Measurements from ENCODE around the gene CYTH4. TPM values are rescaled to one million over a fixed set of nuclear protein-coding genes. Genes with fewer than 3 reads are reported as not detected.
A peak's percentile ranks its signal among the peaks of the same experiment; 100 is the strongest.

Gene CYTH4
- total and polyA plus RNA-seq, 2 of the 13 experiments (the other 11 are each of a cell fraction or from before 2014, with no cell fraction given), result not detected

DNA sequence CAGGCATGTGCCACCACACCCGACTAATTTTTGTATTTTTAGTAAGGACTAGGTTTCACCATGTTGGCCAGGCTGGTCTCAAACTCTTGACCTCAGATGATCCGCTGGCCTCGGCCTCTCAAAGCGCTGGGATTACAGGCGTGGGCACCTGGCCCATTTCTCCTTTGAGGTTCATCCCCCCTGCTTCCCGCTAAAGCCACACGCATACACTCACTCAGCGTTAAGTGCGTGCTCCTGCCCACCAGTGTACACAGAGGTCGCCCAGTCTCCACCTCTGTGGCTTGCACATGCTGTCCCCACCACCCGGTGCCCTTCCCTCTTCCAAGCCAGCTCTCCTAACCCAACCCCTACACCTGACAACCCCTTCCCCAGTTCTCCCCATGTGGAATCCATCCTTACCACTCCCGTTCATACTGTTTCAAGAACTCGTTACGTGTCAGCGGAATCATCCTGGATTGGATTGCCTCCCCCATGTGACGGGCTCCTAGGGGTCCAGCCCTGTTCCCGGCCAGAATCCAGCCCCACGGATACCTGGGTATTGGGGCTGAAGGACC, 15.7 kb upstream of the CYTH4 start (continued):
- TF ChIP-seq, protein P1, sequence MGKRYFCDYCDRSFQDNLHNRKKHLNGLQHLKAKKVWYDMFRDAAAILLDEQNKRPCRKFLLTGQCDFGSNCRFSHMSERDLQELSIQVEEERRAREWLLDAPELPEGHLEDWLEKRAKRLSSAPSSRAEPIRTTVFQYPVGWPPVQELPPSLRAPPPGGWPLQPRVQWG (CRISPR knock-in tag; IDR thresholded peaks at IDR 0.05; ENCODE audit: borderline replicate concordance, low read depth), result no peak

GRCh38 chr22:37267135-37267587, 15.1 kb upstream of the CYTH4 start:
- ChIA-PET CTCF (ENCODE audit: low intra/inter-chr PET ratio, low total read pairs) (interaction anchor here (1.6 kb wide), 1 partner anchor 191 kb away, joined by 16 read pairs; no protein-coding TSS in a partner anchor), POLR2A (no interaction called here)
- Histone ChIP-seq H3K9me3 (ENCODE audit: low read length) (peaks cover 9% of the 10 kb centered on the region), H2AFZ (ENCODE audit: low read length) (no peak overlapping the region), H3K4me1 (ENCODE audit: insufficient read depth, low read length) (0 out of 2 replicates have a peak, but pooled peaks cover 6% of the 10 kb centered on the region), H3K4me3 (replicated peaks in 1 of 3; ENCODE audit: insufficient read depth in 1 of 3, low read depth in 2 of 3, low read length in 3 of 3) (peak overlapping the region in 2 of 3 experiments; percentile 18 to 56; a peak in 3 of 6 replicates), H3K9ac (ENCODE audit: insufficient read depth, low read depth, low read length) (peak overlapping the region; percentile 29; the same call in 1 of the 2 replicates), H3K27me3 (ENCODE audit: control insufficient read depth in 1 of 2, insufficient read depth in 2 of 2, low read length in 2 of 2) (peaks cover 1 to 43% of the 10 kb centered on the region in 2 experiments; a peak in 4 of 5 replicates), H3K27ac (ENCODE audit: extremely low read length, insufficient read depth, low read length) (no peak overlapping the region), H3K36me3 (replicated peaks in 1 of 2; ENCODE audit: control insufficient read depth in 1 of 2, insufficient read depth in 2 of 2, low read length in 2 of 2) (no peaks in the 10 kb centered on the region), H3K79me2 (ENCODE audit: insufficient read depth, low read length) (no peaks in the 10 kb centered on the region), H3K4me2 (ENCODE audit: low read depth, low read length) (peak overlapping the region; percentile 66), H4K20me1 (ENCODE audit: insufficient read depth, low read length) (no peaks in the 10 kb centered on the region)
- ATAC-seq (peak; percentile 89), DNase-seq (ENCODE audit: low spot score) (no peak), FAIRE-seq (no peak)
- 12% methylated on average over 14 of the region's 22 CpGs for WGBS (ENCODE audit: low lambda C conversion rate)
- intact Hi-C loops (cut with micrococcal nuclease; ENCODE audit: unreplicated experiment), result loop anchor here (5.0 kb wide), 1 partner anchor 190 kb away; no protein-coding TSS in a partner anchor
- BruUV-seq (replicated peaks), result no TSS peak
- in situ Hi-C loops (cut with HindIII; ENCODE audit: extremely low pct_ligation_motif_present, low pct_unique_long_range_greater_than_20kb), result no loop called here
- 0 out of 2 replicates have a peak, but pooled peaks have one; percentile 35 for TF ChIP-seq MAZ (IDR thresholded peaks at IDR 0.05; ENCODE audit: borderline replicate concordance, low read depth, low read length)
- no peak for TF ChIP-seq MAZ (CRISPR knock-in tag; IDR thresholded peaks at IDR 0.05; ENCODE audit: low read depth)
- no peak for TF ChIP-seq ZNF484 (CRISPR knock-in tag; IDR thresholded peaks at IDR 0.05; ENCODE audit: borderline replicate concordance, low read depth)
- TF ChIP-seq, protein P2, sequence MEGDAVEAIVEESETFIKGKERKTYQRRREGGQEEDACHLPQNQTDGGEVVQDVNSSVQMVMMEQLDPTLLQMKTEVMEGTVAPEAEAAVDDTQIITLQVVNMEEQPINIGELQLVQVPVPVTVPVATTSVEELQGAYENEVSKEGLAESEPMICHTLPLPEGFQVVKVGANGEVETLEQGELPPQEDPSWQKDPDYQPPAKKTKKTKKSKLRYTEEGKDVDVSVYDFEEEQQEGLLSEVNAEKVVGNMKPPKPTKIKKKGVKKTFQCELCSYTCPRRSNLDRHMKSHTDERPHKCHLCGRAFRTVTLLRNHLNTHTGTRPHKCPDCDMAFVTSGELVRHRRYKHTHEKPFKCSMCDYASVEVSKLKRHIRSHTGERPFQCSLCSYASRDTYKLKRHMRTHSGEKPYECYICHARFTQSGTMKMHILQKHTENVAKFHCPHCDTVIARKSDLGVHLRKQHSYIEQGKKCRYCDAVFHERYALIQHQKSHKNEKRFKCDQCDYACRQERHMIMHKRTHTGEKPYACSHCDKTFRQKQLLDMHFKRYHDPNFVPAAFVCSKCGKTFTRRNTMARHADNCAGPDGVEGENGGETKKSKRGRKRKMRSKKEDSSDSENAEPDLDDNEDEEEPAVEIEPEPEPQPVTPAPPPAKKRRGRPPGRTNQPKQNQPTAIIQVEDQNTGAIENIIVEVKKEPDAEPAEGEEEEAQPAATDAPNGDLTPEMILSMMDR (CRISPR knock-in tag; IDR thresholded peaks at IDR 0.05), result peak; percentile 81
- TF ChIP-seq HNRNPLL (IDR thresholded peaks at IDR 0.05; ENCODE audit: low read depth, low read length, poor library complexity, severe bottlenecking), result peak; percentile 29
- TF ChIP-seq NBN (conservative IDR thresholded peaks at IDR 0.05), result no peak
- TF ChIP-seq, protein P3, sequence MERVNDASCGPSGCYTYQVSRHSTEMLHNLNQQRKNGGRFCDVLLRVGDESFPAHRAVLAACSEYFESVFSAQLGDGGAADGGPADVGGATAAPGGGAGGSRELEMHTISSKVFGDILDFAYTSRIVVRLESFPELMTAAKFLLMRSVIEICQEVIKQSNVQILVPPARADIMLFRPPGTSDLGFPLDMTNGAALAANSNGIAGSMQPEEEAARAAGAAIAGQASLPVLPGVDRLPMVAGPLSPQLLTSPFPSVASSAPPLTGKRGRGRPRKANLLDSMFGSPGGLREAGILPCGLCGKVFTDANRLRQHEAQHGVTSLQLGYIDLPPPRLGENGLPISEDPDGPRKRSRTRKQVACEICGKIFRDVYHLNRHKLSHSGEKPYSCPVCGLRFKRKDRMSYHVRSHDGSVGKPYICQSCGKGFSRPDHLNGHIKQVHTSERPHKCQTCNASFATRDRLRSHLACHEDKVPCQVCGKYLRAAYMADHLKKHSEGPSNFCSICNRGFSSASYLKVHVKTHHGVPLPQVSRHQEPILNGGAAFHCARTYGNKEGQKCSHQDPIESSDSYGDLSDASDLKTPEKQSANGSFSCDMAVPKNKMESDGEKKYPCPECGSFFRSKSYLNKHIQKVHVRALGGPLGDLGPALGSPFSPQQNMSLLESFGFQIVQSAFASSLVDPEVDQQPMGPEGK (CRISPR knock-in tag; IDR thresholded peaks at IDR 0.05), result peak; percentile 31; the same call in 1 of the 2 replicates
- TF ChIP-seq HNRNPL (IDR thresholded peaks at IDR 0.05; ENCODE audit: low read depth, low read length), result no peak
- TF ChIP-seq, protein P4, sequence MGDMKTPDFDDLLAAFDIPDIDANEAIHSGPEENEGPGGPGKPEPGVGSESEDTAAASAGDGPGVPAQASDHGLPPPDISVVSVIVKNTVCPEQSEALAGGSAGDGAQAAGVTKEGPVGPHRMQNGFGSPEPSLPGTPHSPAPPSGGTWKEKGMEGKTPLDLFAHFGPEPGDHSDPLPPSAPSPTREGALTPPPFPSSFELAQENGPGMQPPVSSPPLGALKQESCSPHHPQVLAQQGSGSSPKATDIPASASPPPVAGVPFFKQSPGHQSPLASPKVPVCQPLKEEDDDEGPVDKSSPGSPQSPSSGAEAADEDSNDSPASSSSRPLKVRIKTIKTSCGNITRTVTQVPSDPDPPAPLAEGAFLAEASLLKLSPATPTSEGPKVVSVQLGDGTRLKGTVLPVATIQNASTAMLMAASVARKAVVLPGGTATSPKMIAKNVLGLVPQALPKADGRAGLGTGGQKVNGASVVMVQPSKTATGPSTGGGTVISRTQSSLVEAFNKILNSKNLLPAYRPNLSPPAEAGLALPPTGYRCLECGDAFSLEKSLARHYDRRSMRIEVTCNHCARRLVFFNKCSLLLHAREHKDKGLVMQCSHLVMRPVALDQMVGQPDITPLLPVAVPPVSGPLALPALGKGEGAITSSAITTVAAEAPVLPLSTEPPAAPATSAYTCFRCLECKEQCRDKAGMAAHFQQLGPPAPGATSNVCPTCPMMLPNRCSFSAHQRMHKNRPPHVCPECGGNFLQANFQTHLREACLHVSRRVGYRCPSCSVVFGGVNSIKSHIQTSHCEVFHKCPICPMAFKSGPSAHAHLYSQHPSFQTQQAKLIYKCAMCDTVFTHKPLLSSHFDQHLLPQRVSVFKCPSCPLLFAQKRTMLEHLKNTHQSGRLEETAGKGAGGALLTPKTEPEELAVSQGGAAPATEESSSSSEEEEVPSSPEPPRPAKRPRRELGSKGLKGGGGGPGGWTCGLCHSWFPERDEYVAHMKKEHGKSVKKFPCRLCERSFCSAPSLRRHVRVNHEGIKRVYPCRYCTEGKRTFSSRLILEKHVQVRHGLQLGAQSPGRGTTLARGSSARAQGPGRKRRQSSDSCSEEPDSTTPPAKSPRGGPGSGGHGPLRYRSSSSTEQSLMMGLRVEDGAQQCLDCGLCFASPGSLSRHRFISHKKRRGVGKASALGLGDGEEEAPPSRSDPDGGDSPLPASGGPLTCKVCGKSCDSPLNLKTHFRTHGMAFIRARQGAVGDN (CRISPR knock-in tag; IDR thresholded peaks at IDR 0.05), result peak; percentile 30; the same call in 1 of the 2 replicates
- TF ChIP-seq RFX1 (IDR thresholded peaks at IDR 0.05), result peak; percentile 12; the same call in 1 of the 2 replicates
- no peak for TF ChIP-seq RFXAP (CRISPR knock-in tag; IDR thresholded peaks at IDR 0.05; ENCODE audit: borderline replicate concordance)
